Loucy (cell line): Measurements from ENCODE around the gene BCL2.

Experiments used
- H2AFZ ChIP-seq: fragments of 200-600 bp; sonication (generic); 2 replicates; pipeline ENCODE4 v1.6.0; 2016; ENCODE audit warnings: antibody characterized with exemption, mild to moderate bottlenecking, low read length, moderate library complexity
- H3F3A ChIP-seq: fragments of 200-600 bp; 2 replicates; pipeline ENCODE4 v1.6.0; 2016; ENCODE audit warnings: antibody characterized with exemption, low read depth, mild to moderate bottlenecking
- H3K27me3 ChIP-seq: fragments of 200-600 bp; sonication (generic); 2 replicates; pipeline ENCODE4 v1.6.1; 2014; ENCODE audit warnings: low read length, mild to moderate bottlenecking; ENCODE audit not compliant: insufficient read depth, poor library complexity, severe bottlenecking
- H3K36me3 ChIP-seq: fragments of 200-600 bp; sonication (generic); 2 replicates; pipeline ENCODE4 v1.6.1; 2016; ENCODE audit warnings: low read length; ENCODE audit not compliant: insufficient read depth
- H3K4me1 ChIP-seq: fragments of 200-600 bp; sonication (generic); 2 replicates; pipeline ENCODE4 v1.5.1; 2014; ENCODE audit warnings: low read length, mild to moderate bottlenecking; ENCODE audit not compliant: insufficient read depth, poor library complexity, severe bottlenecking
- H3K4me2 ChIP-seq: fragments of 200-600 bp; sonication (generic); 2 replicates; pipeline ENCODE4 v1.6.0; 2014; ENCODE audit warnings: antibody characterized with exemption, low read length, low read depth, mild to moderate bottlenecking; ENCODE audit not compliant: poor library complexity, severe bottlenecking
- H3K4me3 ChIP-seq: fragments of 200-600 bp; sonication (generic); 2 replicates; pipeline ENCODE4 v1.5.1; 2014; ENCODE audit warnings: low read length, mild to moderate bottlenecking, mixed read lengths; ENCODE audit not compliant: poor library complexity, severe bottlenecking
- H3K79me2 ChIP-seq: fragments of 200-600 bp; sonication (generic); 2 replicates; pipeline ENCODE4 v1.6.1; 2014; ENCODE audit warnings: low read length; ENCODE audit not compliant: insufficient read depth
- H3K9ac ChIP-seq: fragments of 200-600 bp; sonication (generic); 2 replicates; pipeline ENCODE4 v1.6.0; 2014; ENCODE audit warnings: mild to moderate bottlenecking, low read depth, low read length, moderate library complexity; ENCODE audit not compliant: poor library complexity, severe bottlenecking
- H3K9me2 ChIP-seq: fragments of 200-600 bp; sonication (generic); replicated peaks from 2 replicates; pipeline ENCODE4 v1.6.1; 2016; ENCODE audit warnings: low read depth, low read length, mixed read lengths
- H3K9me3 ChIP-seq: fragments of 200-600 bp; sonication (generic); 2 replicates; pipeline ENCODE4 v1.6.1; 2014; ENCODE audit warnings: mild to moderate bottlenecking, antibody characterized with exemption, low read length, low read depth; ENCODE audit not compliant: insufficient read depth
- H4K20me1 ChIP-seq: fragments of 200-600 bp; sonication (generic); 2 replicates; pipeline ENCODE4 v1.6.0; 2014; ENCODE audit warnings: antibody characterized with exemption, low read length, mild to moderate bottlenecking; ENCODE audit not compliant: insufficient read depth, poor library complexity, severe bottlenecking
- EZH2phosphoT487 ChIP-seq: fragments of 200-600 bp; IDR thresholded peaks from 2 replicates; pipeline ENCODE4 v1.6.1; 2018; ENCODE audit warnings: antibody characterized with exemption, mild to moderate bottlenecking, moderate library complexity, borderline replicate concordance
- TF ChIP-seq, protein P1 (sequence below): fragments of 200-600 bp; sonication (generic); conservative IDR thresholded peaks from 2 replicates; pipeline ENCODE4 v1.5.1; 2014; ENCODE audit warnings: mild to moderate bottlenecking, antibody characterized with exemption, low read length

BCL2 gene

DNA sequence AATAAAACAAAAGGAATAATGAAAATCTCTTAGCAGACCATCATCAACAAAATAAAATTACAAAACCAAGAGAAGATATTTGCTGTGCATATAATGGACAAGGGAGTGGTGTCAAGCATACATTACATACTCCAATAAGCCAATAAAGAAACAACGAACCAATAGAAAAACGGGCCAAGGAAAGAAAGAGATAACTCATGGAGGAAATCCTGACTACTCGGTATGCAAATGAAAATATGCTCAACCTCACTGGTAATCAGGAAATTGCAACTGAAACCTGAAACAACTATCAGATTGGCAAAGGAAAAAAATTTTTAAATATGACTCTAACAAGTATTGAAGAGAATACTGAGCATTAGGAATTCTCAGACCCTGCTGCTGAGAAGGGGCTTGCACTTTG, 84.7 kb downstream of the BCL2 start:
- Histone ChIP-seq H2AFZ (no peak overlapping the region), H3K9ac (no peak overlapping the region), H3K27me3 (no peaks in the 10 kb centered on the region), H3K4me2 (no peak overlapping the region), H3K9me3 (no peaks in the 10 kb centered on the region), H3K79me2 (peaks cover 37% of the 10 kb centered on the region; the same call in 1 of the 2 replicates), H4K20me1 (no peaks in the 10 kb centered on the region), H3K4me3 (no peak overlapping the region), H3K9me2 (no peaks in the 10 kb centered on the region), H3F3A (no peaks in the 10 kb centered on the region), H3K36me3 (no peaks in the 10 kb centered on the region; the same call in 1 of the 2 replicates), H3K4me1 (peaks cover 8% of the 10 kb centered on the region)
- no peak for TF ChIP-seq EZH2phosphoT487
- TF ChIP-seq, protein P1, sequence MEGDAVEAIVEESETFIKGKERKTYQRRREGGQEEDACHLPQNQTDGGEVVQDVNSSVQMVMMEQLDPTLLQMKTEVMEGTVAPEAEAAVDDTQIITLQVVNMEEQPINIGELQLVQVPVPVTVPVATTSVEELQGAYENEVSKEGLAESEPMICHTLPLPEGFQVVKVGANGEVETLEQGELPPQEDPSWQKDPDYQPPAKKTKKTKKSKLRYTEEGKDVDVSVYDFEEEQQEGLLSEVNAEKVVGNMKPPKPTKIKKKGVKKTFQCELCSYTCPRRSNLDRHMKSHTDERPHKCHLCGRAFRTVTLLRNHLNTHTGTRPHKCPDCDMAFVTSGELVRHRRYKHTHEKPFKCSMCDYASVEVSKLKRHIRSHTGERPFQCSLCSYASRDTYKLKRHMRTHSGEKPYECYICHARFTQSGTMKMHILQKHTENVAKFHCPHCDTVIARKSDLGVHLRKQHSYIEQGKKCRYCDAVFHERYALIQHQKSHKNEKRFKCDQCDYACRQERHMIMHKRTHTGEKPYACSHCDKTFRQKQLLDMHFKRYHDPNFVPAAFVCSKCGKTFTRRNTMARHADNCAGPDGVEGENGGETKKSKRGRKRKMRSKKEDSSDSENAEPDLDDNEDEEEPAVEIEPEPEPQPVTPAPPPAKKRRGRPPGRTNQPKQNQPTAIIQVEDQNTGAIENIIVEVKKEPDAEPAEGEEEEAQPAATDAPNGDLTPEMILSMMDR = no peak

DNA sequence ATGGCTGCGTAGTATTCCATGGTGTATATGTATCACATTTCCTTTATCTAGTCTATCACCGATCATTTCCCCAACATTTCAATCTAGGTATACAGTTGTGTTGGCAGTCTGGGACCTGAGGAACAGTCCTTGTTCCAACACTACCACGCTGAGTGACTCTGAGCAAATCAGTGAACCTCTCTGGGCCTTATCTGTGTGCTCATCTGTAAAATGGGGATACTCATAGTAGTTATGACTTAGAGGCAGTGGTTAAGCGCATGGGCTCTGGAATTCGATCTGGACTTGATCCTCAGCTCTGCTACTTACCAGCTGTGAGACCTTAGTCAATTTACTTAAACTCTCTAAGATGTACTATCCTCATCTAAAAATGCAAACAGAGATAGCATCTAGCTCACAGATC, 85.1 kb downstream of the BCL2 start:
- peaks cover 38% of the 10 kb centered on the region; the same call in 1 of the 2 replicates for H3K79me2 ChIP-seq

DNA sequence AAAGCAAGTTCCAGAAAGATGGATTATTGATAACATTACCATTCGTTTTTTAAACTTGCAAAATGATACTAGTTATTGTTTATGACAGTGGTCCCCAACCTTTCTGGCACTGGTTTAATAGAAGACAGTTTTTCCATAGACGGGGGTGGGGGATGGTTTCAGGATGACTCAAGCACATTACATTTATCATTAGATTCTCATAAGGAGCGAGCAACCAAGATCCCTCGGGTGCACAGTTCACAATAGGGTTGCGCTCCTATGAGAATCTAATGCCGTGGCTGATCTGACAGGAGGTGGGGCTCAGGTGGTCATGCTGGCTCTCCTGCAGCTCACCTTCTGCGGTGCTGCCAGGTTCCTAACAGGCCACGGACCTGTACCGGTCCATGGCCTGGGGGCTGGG, 86.2 kb downstream of the BCL2 start:
- Histone ChIP-seq H3K9me2 (no peaks in the 10 kb centered on the region), H3K36me3 (no peaks in the 10 kb centered on the region; the same call in 1 of the 2 replicates), H3K79me2 (peaks cover 41% of the 10 kb centered on the region; the same call in 1 of the 2 replicates), H3K4me1 (peaks cover 13% of the 10 kb centered on the region), H3K9me3 (no peaks in the 10 kb centered on the region), H3K4me3 (no peak overlapping the region), H3F3A (no peaks in the 10 kb centered on the region), H2AFZ (no peak overlapping the region), H3K27me3 (no peaks in the 10 kb centered on the region), H3K4me2 (no peak overlapping the region), H3K9ac (no peak overlapping the region), H4K20me1 (no peaks in the 10 kb centered on the region)
- TF ChIP-seq, protein P1 = no peak
- no peak for TF ChIP-seq EZH2phosphoT487

More for the DNA sequence above, 85.1 kb downstream of the BCL2 start:
- Histone ChIP-seq H2AFZ (no peak overlapping the region), H3K27me3 (no peaks in the 10 kb centered on the region), H3K4me2 (no peak overlapping the region), H3K4me3 (no peak overlapping the region), H4K20me1 (no peaks in the 10 kb centered on the region), H3K9ac (no peak overlapping the region), H3K9me2 (no peaks in the 10 kb centered on the region), H3K9me3 (no peaks in the 10 kb centered on the region), H3F3A (no peaks in the 10 kb centered on the region), H3K4me1 (peaks cover 12% of the 10 kb centered on the region), H3K36me3 (no peaks in the 10 kb centered on the region; the same call in 1 of the 2 replicates)
- TF ChIP-seq EZH2phosphoT487 = no peak
- TF ChIP-seq, protein P1 = no peak
